Endothelial cell of umbilical vein (primary cell): Measurements from ENCODE around the gene BTG2.

ENCODE experiments used
- CTCF ChIP-seq, 2 donors: IDR thresholded peaks; 1 replicate in 1 of 2; 2 replicates in 1 of 2; pipeline ENCODE4 v1.5.1; 2011; ENCODE audit warnings: low read length in 2 of 2, mild to moderate bottlenecking in 2 of 2, moderate library complexity in 2 of 2, control low read depth in 1 of 2, inconsistent platforms in 1 of 2, low read depth in 1 of 2; ENCODE audit not compliant: insufficient read depth in 1 of 2; ENCODE audit errors: extremely low read depth in 1 of 2
- GATA2 ChIP-seq: IDR thresholded peaks from 2 replicates; pipeline ENCODE4 v1.7.0; 2011; ENCODE audit warnings: low read depth, mild to moderate bottlenecking, moderate library complexity, mixed read lengths, low read length; ENCODE audit not compliant: insufficient read length, insufficient read depth

- TF ChIP-seq CTCF (IDR thresholded peaks at IDR 0.05; ENCODE audit: extremely low read depth in 1 of 2, insufficient read depth in 1 of 2, low read depth in 1 of 2, low read length in 2 of 2) (no peak), GATA2 (no peak)
Measured at GRCh38 chr1:203286161-203286984, 18.9 kb upstream of the BTG2 start.
